ENCODE measurements around the gene ZNF418.
"Not testable (repeated sequence)": the region's sequence is repeated elsewhere in the genome, so short reads cannot be mapped to it uniquely, and the experiment has no call there.

ZNF418 gene

GRCh38 chr19:57888560-57889231, 46.5 kb downstream of the ZNF418 start, which contains the start of gene ZNF814:
Gene ZNF814 (minus strand): TSS chr19:57889037. CDS start chr19:57888802, 235 bp downstream.
- DNase-seq, result peak; percentile 70 to 80

DNA sequence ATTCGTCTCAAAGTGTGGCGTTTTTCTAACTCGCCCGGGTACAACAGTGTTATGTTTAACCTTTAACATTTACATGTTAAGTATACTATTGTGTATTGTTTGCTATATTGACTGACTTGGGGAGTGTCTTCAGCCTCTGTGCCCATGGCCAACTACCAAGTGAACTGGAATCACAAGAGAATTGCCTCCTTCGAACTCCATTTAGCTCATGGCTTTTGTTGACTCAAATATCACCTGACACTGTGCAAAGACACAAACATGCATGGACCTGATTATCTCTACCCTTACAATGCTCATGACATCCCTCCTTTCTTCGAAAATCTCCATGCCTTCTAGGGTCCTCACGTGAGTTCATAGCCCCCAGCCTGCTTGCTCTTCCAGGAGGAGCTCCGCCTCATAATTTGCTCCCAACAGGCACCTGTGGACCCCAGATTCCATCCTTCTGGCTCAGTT, 47.1 kb downstream of the ZNF418 start:
- DNase-seq, result no peak

DNA sequence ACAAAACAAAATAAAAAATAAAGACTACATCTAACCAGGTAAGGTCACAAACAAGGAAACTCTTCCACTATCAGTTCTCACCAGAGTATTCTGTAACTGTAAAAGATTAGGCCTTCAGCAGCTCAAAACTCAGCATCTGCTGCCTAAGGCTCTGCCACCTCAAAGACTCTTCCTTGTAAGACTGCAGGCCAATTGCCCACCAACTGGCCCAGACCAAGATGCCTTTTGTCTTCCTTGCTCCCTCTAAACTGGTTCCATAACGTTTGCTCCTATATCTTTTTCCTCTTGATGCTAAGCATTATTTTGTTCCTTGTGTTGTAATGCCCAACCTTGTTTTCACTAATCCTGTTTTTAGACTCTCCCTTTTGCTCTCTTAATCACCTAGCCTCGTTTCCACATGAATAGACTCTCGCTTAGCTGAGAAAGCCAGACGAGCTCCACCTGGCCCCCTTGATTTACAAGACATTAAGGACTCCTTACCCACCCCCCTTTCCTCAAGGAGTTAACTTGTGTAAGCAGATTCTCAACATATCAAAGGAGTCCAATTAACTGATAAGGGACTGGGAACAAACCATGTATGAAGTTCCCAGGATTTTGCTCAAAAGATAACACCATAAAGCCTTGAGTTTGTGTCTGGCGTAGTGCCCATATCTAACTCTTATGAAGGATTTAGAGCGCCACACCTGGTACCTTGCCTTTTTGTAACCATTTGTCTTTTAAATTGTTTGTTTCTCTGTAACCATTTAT, 47.8 kb downstream of the ZNF418 start:
- no peak for DNase-seq

DNA sequence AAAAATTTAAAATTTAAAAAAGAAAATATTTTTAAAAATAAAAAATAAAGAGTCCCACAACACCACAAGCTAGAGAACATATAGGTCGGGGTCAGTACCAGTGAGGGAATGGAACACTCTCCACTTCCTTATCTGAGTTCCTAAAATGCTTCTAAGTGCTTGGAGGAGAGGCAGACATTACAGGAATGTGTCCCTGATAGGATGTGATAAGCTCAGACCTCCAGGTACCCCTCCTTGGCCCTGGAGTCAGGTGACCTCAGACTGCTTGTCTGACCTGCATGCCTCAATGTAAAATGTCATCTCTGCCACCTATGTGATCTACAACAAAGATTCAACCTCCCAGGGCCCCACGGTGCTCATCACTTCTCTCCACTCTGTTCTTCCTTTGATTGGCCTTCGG, 49.2 kb downstream of the ZNF418 start:
- no peak for DNase-seq

DNA sequence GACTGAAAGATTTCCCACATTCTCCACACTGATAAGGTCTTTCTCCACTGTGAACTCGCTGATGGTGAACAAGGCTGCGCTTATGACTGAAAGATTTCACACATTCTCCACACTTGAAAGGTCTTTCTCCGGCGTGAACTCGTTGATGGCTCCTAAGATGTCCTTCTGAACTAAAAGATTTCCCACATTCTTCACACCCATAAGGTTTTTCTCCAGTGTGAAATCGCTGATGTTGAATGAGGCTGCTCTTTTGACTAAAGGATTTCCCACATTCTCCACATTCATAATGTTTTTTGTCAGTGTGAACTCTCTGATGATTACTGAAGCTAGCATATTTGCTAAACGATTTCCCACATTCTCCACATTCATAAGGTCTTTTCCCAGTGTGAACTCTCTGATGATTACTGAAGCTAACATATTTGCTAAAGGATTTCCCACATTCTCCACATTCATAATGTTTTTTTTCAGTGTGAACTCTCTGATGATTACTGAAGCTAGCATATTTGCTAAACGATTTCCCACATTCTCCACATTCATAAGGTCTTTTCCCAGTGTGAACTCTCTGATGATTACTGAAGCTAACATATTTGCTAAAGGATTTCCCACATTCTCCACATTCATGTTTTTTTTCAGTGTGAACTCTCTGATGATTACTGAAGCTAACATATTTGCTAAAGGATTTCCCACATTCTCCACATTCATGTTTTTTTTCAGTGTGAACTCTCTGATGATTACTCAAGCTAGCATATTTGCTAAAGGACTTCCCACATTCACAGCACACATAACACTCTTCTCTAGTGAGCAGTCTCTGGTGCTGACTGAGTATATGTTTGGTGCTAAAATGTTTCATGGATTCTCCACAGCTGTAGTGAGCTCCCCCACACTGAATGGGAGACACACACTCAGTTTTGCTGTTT, 61.1 kb downstream of the ZNF418 start:
- not testable (repeated sequence) for DNase-seq

GRCh38 chr19:57872450-57872849, 62.8 kb downstream of the ZNF418 start:
- no peak for DNase-seq

Data from stimulated activated CD4-positive, alpha-beta T cell treated with anti-CD3 and anti-CD28 coated beads, Interleukin-4, amount 100 ng/mL, for 4 hours (primary cell).